ENCODE results near the gene ATXN1.

GRCh38 chr6:16740097-16740496 lies 21.2 kb downstream of the ATXN1 start:
- TF ChIP-seq HOXA7 (CRISPR knock-in tag; IDR thresholded peaks at IDR 0.05) = no peak
- TF ChIP-seq POLR2A (IDR thresholded peaks at IDR 0.05; ENCODE audit: low read length) = no peak
- no peak for TF ChIP-seq MYC (IDR thresholded peaks at IDR 0.05; ENCODE audit: borderline replicate concordance, low read length)
- TF ChIP-seq, protein P1, sequence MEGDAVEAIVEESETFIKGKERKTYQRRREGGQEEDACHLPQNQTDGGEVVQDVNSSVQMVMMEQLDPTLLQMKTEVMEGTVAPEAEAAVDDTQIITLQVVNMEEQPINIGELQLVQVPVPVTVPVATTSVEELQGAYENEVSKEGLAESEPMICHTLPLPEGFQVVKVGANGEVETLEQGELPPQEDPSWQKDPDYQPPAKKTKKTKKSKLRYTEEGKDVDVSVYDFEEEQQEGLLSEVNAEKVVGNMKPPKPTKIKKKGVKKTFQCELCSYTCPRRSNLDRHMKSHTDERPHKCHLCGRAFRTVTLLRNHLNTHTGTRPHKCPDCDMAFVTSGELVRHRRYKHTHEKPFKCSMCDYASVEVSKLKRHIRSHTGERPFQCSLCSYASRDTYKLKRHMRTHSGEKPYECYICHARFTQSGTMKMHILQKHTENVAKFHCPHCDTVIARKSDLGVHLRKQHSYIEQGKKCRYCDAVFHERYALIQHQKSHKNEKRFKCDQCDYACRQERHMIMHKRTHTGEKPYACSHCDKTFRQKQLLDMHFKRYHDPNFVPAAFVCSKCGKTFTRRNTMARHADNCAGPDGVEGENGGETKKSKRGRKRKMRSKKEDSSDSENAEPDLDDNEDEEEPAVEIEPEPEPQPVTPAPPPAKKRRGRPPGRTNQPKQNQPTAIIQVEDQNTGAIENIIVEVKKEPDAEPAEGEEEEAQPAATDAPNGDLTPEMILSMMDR (IDR thresholded peaks at IDR 0.05) = no peak
- TF ChIP-seq, protein P2, sequence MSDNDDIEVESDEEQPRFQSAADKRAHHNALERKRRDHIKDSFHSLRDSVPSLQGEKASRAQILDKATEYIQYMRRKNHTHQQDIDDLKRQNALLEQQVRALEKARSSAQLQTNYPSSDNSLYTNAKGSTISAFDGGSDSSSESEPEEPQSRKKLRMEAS (IDR thresholded peaks at IDR 0.05) = no peak
- TF ChIP-seq REST (IDR thresholded peaks at IDR 0.05) = no peak
- TF ChIP-seq SREBF2 (IDR thresholded peaks at IDR 0.05) = no peak
- no peak for TF ChIP-seq SMC3 (IDR thresholded peaks at IDR 0.05)
- no peak for TF ChIP-seq CHD2 (IDR thresholded peaks at IDR 0.05; ENCODE audit: low read length, partially characterized antibody)
